ENCODE measurements around the gene RASGRP2. TPM values are rescaled to one million over a fixed set of nuclear protein-coding genes. Genes with fewer than 3 reads are reported as not detected.

RASGRP2 gene
- total RNA-seq, 1 donor from 2014 or later, result 4.2 TPM

DNA sequence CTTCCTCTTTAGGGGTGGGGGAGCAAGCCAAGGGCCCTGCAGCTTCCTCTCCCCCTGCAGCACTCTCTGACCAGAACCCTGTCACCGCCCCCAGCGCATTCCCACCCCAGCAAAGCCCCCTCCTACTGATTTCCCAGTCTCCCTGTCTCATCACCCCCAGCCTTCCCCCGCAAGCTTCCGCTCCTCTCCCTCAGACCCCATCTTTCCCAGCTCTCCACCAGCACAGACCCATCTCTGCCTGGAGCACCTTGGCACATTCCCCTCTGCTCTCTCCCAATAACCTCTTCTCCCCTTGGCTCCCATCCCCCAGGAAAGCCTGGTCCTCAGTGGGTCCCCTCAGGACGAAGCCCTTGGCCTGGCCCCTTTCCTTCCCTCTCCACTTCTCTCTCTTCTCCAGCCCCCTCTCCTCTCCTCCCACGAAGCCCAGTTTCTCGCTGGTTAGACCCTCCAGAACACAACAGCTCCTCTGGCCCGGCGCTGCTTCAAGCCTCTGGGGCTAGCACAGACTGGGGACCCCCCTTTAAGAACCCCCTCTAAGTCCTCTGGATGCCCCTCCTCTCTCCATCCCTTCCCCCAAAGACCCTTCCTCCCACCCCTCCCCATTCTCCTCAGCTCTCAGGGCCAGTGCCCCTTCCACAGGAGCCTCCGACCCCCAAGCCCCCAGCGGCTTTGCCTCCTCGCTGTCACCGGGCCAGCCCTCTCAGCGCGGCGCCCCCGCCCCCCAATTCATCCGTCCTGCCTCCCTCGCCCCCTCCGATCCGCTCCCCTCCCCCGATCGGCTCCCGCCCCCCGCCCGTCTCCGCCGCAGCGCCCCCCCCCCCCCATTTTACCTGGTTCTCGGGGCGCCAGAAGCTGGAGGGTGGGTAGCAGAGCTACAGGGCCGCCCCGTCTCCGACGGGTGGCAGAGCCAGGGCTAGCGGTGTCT, 21.5 kb downstream of the RASGRP2 start:
- DNase-seq (ENCODE audit: low spot score) (no peak), ATAC-seq (no peak)

DNA sequence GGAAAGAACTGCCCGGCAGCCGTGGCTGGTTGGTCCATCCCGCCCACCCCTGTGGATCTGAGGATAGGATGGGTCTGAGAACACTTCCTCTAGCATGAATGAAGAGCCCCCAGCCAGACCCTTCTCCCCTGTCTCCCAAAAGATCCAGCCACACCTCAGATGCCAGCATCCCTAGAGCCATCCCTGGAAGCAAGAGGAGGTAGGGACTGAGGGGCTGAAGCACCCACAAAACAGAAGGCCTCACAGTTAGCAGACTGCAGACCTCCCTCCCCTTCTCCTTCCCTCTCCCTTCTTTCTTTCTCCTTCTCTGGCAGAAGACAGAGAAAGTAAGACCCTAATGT, 22.6 kb downstream of the RASGRP2 start:
- ATAC-seq, result no peak
- DNase-seq (ENCODE audit: low spot score), result no peak

DNA sequence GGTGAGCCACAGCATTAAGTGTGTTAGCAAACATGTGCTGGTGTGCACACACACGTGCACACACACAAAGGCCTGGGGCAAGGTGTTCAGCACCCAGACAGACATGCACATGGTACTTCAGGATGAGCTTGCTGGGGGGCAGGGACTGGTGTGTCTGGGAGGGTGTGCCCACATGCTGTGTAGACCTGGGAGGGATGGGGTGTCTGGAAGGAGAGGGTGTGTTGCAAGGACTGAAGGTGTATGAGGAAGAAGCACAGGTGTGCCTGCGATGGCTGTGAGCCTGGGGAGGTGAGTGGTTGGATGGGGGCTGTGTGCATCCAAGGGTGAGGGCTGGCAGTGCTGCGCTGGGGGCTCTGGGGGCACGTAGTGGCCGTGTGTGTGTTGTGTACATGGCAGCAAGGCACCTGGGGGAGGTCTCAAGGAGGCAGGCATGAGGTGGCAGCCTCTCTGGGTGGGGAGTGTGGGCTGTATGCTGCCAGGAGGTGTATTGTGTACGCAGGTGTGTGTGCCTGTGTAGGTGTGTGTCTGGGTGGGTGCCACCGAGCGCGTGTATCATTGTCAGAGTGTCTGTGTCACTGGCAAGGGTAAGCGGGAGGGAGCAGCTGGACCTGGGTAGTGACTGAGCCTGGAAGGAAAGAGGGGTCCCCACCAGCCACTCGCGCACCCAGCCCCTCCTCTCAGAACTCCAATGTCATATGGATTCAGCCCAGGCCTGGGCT, 23.1 kb downstream of the RASGRP2 start:
- DNase-seq (ENCODE audit: low spot score) (no peak), ATAC-seq (no peak)

DNA sequence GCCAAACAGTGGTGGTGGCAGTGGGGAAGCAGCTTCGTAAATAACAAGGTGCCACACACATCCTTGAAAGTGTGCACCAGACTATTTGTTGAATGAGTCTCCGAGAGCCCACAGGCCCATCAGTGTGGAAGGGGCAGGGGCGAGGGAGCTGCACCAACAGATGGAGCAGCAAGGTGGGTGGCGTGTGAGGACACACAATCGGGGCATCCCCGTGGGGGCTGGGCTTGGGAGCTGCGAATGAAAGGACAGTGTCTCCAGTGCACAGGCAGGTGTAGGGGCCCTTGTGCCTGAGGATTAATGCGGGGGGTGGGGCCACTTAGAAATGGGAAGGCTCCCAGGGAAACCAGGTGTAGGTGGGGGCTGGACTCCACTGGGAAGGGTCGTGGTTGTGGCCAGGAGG, 23.8 kb downstream of the RASGRP2 start:
- DNase-seq (ENCODE audit: low spot score) (no peak), ATAC-seq (no peak)

DNA sequence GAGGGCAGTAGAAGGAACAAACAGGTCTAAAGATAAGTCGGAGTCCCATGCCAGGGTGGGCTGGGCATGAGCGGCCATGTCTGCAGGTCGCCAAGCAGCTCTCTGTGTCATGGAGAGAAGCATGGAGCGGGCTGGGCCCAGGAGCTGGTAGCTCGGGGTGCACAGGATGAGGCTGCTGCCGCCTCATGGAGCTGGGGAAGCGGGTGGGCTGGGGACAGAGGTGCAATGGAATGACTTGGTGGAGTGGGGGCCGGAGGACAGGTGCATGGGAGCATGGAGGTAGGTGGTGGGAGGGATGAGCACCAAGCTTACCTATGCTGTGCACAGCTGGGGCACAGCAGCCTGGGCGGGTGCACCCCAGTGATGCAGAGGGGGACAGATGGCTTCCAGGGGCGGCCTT, 24.5 kb downstream of the RASGRP2 start:
- DNase-seq (ENCODE audit: low spot score), result no peak

DNA sequence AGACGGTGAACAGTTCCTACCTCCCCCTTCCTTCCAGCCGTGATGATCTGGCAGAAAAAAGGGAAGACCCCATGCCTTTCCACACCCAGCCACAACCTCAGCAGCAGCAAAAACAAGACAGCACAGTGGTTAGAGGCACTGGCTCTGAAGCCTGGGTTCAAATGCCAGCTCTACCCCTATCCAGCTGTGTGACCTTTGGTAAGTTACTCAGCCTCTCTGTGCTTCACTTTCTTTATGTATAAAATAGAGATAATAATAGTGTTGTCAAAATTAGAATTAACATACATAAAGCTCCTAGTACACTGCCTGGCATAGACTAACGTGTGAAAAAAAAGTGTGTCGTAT, 25.2 kb downstream of the RASGRP2 start:
- no peak for ATAC-seq

More for the DNA sequence above, 24.5 kb downstream of the RASGRP2 start:
- no peak for ATAC-seq

DNA sequence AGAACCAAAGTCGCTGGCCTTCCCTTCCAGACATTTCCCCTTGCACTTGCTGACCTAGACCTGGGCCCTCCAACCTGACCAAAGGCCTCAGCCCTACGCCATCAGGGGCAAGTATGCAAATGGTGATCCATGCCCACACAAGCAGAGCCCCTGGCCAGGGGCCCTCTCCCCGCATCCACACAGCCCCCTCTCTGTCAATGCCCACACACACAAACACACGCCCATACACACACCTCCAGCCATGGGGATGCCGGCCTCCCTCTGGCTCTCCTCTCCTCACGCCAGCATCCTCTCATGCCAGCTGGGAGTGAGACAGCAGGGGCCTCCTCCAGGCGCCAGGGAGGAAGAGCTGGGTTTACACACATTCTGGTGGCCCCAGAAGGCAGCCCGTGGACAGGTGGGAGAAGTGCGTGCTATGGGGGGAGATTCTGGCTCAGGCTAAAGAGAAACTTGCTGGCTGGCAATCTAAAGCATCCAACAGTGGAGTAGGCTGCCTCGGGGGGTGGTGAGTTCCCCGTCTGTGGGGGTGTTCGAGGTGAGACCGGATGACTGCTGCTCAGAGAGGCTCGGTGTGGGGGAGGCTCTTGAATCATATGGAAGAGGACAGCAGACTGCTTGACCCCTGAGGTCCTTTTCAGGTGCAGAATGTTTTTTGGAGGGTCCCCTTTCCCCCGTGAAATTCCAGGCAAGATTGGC, 25.7 kb downstream of the RASGRP2 start:
- ATAC-seq, result no peak
- no peak for DNase-seq (ENCODE audit: low spot score)

More for the DNA sequence above, 25.2 kb downstream of the RASGRP2 start:
- DNase-seq (ENCODE audit: low spot score), result no peak

DNA sequence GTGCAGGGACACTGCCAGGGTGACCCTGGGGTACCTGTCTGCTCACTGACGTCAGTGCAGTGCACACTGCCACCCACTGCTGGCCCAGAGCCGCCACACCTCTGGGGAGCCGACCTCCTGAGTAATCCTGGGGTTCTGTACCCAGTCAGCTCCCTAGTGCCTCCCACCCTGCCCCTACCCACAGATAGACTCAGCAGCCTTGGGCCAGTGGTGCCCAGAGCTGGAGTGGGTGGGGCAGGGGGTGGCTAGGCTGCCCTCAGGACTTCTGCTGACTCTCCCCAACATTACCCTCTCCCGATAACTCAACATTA, 26.7 kb downstream of the RASGRP2 start:
- DNase-seq (ENCODE audit: low spot score), result no peak
- ATAC-seq, result no peak

DNA sequence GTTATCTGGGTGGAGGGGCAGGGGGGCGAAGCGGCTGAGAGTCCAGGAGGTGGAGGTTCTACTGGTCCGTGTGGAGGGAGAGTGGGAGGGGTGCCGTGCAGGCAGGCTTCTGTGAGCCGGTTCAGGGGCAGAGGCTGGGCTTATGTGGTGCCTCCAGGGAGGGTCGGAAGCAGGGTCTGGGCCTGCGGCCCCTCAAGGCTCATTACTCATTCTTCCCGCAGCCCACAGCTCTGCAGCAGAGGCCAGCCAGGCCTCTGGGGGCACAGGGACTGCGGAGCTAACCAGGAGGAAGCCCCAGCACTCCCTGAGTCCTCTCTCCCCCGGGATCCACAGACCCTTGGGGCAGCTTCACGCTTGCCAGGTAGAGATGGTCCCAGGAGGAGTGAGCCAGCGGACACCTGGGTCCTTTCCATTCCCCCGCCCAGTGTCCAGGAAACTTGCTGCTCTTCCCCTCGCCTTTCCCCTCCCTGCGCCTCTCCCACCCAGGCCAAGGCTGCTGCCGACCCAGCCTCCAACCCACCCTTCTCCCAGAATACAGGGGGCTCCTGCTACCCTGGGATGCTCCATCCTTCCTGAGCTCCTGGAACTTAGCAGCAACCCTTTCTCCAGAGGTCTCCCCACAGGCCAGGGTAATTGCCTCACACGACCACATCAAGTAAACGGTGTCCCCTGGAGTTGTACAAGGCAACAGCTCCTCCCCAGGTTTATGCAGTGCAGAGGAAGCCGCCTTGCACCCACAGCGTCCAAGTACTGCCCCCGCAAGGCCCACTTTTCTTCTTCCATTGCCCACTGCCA, 27.3 kb downstream of the RASGRP2 start:
- DNase-seq (ENCODE audit: low spot score), result no peak
- no peak for ATAC-seq

DNA sequence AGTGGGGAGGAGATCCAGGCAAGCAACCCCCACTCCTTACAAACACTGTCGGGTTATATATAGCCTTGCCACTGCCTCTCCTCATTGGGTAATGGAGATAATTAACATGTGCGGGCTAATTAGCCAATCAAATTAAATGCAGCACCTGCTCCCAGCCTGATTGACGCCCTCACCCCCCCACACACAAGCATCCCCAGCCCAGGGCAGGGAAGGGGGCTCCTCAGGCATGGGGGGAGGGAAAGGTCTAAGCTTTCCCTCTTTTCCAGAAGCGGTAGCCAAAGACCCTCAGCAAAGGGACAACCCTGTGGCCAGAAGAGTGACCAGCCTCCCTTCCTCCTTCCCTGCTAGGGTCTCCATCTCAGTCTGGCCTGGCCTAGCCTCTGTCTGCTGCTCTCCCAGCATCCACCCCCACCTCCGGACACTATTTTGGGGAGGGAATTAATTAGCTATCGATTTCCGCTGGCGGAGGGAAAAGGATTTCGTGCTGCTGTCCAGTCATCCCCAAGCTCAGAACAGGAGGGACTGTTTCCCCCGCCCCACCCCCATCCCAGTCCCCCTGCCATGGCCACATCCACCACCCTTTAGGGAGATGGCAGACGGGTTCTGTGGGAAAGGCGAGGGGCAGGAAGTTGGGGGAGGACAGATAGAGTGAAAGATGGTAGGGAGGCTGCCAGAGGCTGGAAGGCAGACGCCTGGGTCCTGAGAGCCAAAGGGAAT, 28.0 kb downstream of the RASGRP2 start:
- ATAC-seq, result no peak
- DNase-seq (ENCODE audit: low spot score), result no peak

DNA sequence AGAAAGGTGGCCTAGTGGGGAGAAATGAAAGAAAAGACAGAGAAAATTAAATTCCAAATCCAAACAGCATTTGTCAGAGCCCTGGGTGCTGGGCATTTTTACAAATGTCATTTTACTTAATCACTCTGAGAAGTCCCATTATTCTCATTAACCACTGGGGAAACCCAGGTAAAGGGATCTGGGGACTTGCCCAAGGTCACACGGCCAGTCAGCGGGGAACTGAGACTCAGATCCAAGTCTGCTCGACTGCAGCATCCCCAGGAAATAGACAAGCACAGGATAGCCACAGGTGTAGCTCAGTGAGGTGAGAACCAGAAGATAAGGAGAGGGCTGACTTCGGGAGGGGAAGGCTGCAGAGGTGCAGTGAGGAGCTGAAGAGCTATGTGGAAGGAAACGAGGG, 28.8 kb downstream of the RASGRP2 start:
- DNase-seq (ENCODE audit: low spot score) (no peak), ATAC-seq (no peak)

DNA sequence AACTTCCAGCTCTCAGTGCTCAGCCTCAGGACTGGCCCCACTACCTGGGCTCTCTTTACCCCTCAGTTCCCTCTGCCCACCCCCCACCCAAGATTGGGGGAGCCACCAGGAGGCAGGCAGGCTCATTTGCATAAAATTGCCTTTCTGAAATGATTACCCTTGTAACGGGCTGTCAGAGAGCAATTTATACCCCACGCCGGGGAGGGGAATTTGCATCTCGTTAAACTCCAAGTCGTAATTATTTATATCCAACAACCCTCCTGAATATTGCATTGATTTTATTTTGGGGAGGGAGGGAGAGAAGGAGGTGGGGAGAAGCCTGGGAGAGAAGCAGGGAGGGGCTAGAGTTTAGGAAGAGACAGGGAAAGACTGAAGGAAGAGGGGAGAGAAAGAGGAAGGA, 29.3 kb downstream of the RASGRP2 start:
- no peak for ATAC-seq
- DNase-seq (ENCODE audit: low spot score), result no peak

DNA sequence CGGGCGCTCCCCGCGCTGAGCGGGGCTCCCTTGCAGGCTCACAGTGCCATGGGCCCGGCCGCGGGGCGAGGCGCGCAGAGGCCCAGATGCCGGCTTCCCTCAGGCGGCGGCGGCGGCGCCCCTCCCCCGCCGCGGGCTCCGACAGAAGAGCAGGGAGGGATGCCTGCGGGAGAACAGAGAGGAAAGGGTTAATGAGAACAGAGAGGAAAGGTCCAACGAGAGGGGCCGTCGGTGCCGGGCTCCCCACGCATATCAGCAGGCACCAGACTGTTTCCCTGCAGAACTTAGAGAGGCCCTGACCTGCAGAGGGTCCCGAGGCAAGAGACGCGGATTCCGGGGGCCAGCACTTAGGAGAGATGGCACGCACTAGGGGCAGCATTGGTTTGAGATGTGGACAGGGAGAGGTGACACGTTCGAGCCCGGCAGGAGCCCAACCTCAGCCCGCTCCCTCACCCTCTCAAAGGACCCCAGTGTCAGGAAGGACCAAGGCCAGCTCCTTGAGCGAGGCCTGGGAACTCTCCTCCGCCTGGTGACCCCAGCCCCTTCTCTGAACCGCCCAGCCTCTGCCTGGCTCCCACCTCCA, 30.1 kb downstream of the RASGRP2 start:
- no peak for ATAC-seq
- DNase-seq (ENCODE audit: low spot score), result no peak

DNA sequence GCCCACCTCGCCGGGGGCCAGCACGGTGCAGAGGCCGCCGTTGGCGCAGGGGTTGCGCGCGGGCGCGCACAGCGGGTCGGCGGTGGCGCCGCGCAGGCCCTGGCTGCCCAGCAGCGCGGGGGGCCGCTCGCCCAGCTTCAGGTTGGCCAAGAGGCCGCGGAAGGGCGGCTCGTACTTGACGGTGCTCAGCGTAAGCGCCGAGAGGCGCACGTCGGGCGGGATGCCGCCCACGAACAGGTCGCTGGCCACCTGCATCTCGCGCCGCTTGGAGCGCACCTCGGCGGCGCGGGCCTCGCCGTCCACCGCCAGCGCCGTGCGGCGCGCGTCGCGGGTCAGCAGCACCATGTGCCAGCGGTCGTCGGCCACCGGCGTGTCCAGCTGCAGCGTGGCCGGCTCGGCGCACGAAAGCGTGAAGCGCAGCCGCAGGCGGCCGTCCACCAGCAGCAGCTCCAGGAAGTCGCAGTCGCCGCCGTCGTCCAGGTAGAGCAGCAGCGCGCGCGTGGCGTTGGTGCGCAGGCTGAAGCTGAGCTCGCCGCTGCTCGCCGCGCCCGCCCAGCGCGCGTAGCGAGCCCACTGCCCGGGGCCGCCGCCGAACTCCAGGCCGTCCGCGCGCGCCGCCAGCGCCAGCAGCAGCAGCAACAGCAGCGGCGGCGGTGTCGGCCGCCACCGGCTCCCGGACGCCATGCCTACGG, 30.8 kb downstream of the RASGRP2 start:
- DNase-seq (ENCODE audit: low spot score), result no peak

DNA sequence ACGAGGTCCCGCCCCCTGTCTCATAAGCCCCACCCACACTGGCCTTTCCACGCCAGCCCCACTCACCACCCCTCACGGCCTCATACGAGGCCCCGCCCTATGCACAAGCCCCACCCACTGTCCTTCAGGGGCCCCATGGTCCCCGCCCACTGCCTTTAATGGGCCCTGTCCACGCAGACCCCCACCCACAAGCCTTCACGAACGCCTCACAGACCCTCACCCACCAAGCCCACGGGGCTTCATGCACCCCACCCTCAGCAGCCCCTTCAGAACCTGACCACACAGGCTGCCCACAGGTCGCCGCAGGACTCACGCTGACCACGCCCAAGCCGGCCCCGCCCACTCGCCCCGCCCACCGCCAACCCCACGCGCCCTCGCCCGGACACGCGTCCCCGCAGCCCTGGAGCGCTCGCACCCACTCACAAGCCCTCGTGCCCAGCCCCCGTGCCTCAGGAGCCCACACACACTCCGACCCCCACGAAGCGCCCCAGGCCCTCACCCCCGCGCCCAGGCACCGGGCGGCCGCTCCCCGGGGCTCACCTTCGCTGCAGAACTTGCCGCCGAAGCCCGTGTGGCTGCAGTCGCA, 31.4 kb downstream of the RASGRP2 start:
- DNase-seq (ENCODE audit: low spot score), result no peak
- ATAC-seq, result no peak

More for the DNA sequence above, 30.8 kb downstream of the RASGRP2 start:
- ATAC-seq, result peak; percentile 67

DNA sequence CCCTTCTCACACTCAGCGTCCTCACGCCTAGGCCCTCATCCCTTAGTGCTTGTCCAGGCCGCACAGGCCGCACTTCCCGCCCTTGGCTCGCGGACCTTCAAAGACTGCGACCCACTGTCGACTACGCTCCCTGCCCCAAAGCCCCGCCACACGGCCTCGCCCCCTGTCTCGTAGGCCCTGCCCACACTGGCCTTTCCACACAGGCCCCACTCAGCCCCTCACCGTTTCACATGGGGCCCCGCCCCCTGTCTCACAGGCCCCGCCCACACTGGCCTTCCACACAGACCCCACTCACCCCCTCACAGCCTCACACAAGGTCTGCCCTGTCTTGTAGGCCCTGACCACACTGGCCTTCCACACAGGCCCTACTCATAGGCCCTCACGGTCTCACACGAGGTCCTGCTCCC, 32.0 kb downstream of the RASGRP2 start:
- DNase-seq (ENCODE audit: low spot score), result no peak
- ATAC-seq, result no peak

DNA sequence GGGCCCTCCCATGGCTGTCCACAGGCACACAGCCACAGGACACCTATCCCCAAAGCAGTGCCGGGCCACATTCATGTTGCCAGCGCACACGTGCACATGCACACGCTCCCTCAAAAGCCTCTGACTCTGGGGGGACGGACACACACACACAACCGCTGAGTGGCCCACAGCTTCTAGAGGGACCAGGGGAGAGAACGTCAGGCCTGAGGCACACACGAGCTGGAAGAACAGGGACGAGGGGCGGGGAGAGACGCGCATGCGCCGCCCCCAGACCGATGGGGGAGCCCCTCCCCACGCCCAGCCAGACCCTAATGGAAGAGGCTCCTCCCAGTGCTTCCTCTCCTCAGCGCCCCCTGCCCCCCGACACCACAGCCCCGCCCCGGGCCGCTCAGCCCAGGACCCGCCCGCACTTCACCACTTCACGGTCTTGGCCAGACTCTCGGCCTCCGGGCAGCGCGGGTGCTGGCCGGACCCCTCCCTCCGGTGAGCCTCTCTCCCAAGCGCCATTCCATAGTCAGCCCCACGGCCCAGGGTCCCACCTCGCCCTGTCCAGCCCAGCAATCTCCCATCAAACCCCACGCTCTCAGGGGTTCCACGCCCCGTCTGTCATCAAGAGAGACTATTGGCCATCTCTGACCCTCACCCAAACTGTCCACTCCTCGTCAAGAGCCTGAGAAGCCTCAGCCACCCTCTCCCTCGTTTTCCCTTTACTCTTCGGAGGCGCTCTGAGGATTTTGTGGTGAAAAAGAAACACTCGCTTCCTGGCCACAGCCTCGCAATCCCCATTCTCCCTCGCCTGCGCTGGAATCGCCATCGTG, 32.6 kb downstream of the RASGRP2 start:
- peak; percentile 11 for ATAC-seq
- no peak for DNase-seq (ENCODE audit: low spot score)

DNA sequence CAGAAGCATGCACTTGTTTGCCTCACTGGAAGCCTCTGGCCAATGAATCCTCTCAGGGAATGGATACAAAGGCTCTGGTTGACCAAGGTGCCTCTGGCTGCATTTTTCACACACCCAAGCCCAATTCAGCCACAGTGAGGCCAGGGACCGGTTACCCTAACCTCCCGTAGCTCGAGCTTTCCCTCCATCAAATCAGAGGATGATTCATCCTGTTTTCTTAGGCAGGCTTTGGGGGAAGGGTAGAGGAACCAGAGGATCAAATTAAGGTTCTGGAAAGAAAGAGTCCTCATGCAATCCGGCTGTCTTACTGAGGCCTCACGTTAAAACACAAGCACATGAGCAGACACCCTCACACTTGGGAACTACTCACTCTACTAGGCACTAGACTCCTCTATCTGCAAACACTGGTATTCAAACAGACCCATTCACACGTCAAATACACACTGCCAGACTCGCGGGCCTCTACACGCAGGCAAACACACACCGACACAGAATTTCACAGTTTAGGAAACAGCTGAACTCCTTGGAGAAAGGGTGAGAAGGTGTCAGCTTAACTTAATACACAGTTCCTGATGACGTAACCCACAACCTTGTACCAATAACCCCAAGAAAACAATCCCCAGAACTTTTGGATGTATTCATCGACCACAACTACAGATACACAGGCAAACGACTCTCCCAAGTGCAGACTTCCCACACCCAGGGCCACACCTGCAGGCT, 33.4 kb downstream of the RASGRP2 start:
- ATAC-seq, result no peak
- no peak for DNase-seq (ENCODE audit: low spot score)

Data from left lobe of liver (tissue), 2 donors.